HTERT RPE-1 (cell line): ENCODE results near the gene TRIP10.

ENCODE experiments used
- in situ Hi-C: fragments of 300-500 bp; cut with MboI; formaldehyde crosslinking; loops from 4 replicates; pipeline ENCODE4 v1.14.3; 2020; ENCODE audit warnings: low sequenced_read_pairs

The TRIP10 gene

GRCh38 chr19:6710273-6711077, 29.0 kb upstream of the TRIP10 start:
- in situ Hi-C loops, result no loop called here

GRCh38 chr19:6711078-6711361, 28.5 kb upstream of the TRIP10 start:
- in situ Hi-C loops, result no loop called here

- in situ Hi-C loops, result no loop called here
Measured at GRCh38 chr19:6711605-6712004, 27.9 kb upstream of the TRIP10 start.

- in situ Hi-C loops, result no loop called here
Measured at GRCh38 chr19:6712231-6712630, 27.2 kb upstream of the TRIP10 start.

GRCh38 chr19:6712692-6713670, 26.5 kb upstream of the TRIP10 start:
- in situ Hi-C loops, result no loop called here

- in situ Hi-C loops, result no loop called here
Measured at GRCh38 chr19:6713773-6714692, 25.4 kb upstream of the TRIP10 start.

- in situ Hi-C loops, result no loop called here
Measured at GRCh38 chr19:6714749-6715555, 24.5 kb upstream of the TRIP10 start.

GRCh38 chr19:6716610-6716970, 22.9 kb upstream of the TRIP10 start:
- in situ Hi-C loops, result no loop called here

GRCh38 chr19:6717036-6717435, 22.4 kb upstream of the TRIP10 start:
- in situ Hi-C loops, result no loop called here

GRCh38 chr19:6717441-6717971, 22.0 kb upstream of the TRIP10 start:
- in situ Hi-C loops, result no loop called here

GRCh38 chr19:6718111-6718740, 21.3 kb upstream of the TRIP10 start:
- in situ Hi-C loops, result no loop called here

- in situ Hi-C loops, result no loop called here
Measured at GRCh38 chr19:6718741-6719539, 20.5 kb upstream of the TRIP10 start.

GRCh38 chr19:6719540-6719861, 20.0 kb upstream of the TRIP10 start:
- in situ Hi-C loops, result no loop called here

GRCh38 chr19:6719992-6720368, 19.5 kb upstream of the TRIP10 start:
- in situ Hi-C loops, result no loop called here

GRCh38 chr19:6720369-6721137, 18.9 kb upstream of the TRIP10 start, which contains the start of gene C3:
Gene C3, minus strand, starts transcription at chr19:6720650. Its CDS starts 61 bp downstream, at chr19:6720589.
- in situ Hi-C loops, result no loop called here

GRCh38 chr19:6721138-6721474, 18.4 kb upstream of the TRIP10 start:
- in situ Hi-C loops, result no loop called here

GRCh38 chr19:6721773-6722172, 17.7 kb upstream of the TRIP10 start:
- in situ Hi-C loops, result no loop called here

GRCh38 chr19:6723108-6723618, 16.3 kb upstream of the TRIP10 start:
- in situ Hi-C loops, result no loop called here
